Adrenal gland (tissue), 12 donors: ENCODE measurements around the gene RPL36. TPM values are rescaled to one million over a fixed set of nuclear protein-coding genes. Genes with fewer than 3 reads are reported as not detected.

Source experiments
- DNase-seq, 7 donors: peaks; one replicate each; pipeline ENCODE4 v3.0.0-alpha.2; 2019 to 2020
- H3K27ac ChIP-seq, 5 donors: fragments of 200-600 bp; sonication (generic) in 4 of 5; 1 replicate in 3 of 5; 2 replicates in 2 of 5; pipeline versions ENCODE4 v1.5.1 to v1.8.0; 2016 to 2020; ENCODE audit warnings: mild to moderate bottlenecking in 1 of 5
- H3K27me3 ChIP-seq: fragments of 200-600 bp; 2 replicates; pipeline ENCODE4 v1.8.0; 2021
- H3K36me3 ChIP-seq, 2 donors: fragments of 200-600 bp; replicated peaks in 1 of 2; 1 replicate in 1 of 2; 2 replicates in 1 of 2; pipeline versions ENCODE4 v1.5.1 to v1.8.0; 2018 to 2022
- H3K4me1 ChIP-seq, 2 donors: fragments of 200-600 bp; replicated peaks in 1 of 2; 1 replicate in 1 of 2; 2 replicates in 1 of 2; pipeline versions ENCODE4 v1.5.1 to v1.8.0; 2018 to 2021
- H3K4me3 ChIP-seq, 4 donors: fragments of 200-600 bp; sonication (generic) in 3 of 4; one replicate each; pipeline ENCODE4 v1.5.1; 2016 to 2018
- H3K9me3 ChIP-seq, 3 donors: fragments of 200-600 bp; sonication (generic) in 1 of 3; replicated peaks in 1 of 3; 1 replicate in 2 of 3; 2 replicates in 1 of 3; pipeline versions ENCODE4 v1.5.1 to v1.8.0; 2016 to 2021
- POLR2A ChIP-seq, 2 donors: fragments of 450-650 bp; IDR thresholded peaks; one replicate each; pipeline ENCODE4 v1.6.1; 2017; ENCODE audit warnings: antibody characterized with exemption in 2 of 2, mild to moderate bottlenecking in 2 of 2, moderate library complexity in 1 of 2
- WGBS, 4 donors: extraction: QIAGEN DNeasy Blood & Tissue Kit in 2 of 4; methylation state at CpG; one replicate each; pipeline versions ENCODE4 v1.1.5 to v1.1.7; 2013 to 2017; 5-methylcytosine and 5-hydroxymethylcytosine counted together
- intact Hi-C, 2 donors: fragments of 100-400 bp; cut with DNase I; formaldehyde crosslinking; loops; one replicate each; pipeline versions ENCODE4 v1.14.1 to v1.15.0; 2022 to 2023
- polyA plus RNA-seq, 3 donors: library from polyadenylated mRNA; stranded (reverse); fragments of 200-250 nt in 2 of 3; fragments of 350-450 nt in 1 of 3; fragmentation: Illumina TruSeq in 1 of 3; extraction: RNeasy Lipid Tissue Mini Kit (QIAGEN cat#74804) in 1 of 3; gene quantifications; one replicate each; pipeline ENCODE4 v1.2.3, GENCODE V29; 2013 to 2014
- total RNA-seq, 9 donors: library from RNA; depleted of rRNA in 4 of 9; stranded (reverse); fragments of >200 nt in 4 of 9; fragments of 120-200 nt in 1 of 9; fragmentation: NEBNext Ultra II Directional in 1 of 9; extraction: Animal tissue kit (Norgen Biotek cat#: 25700) in 1 of 9; gene quantifications; one replicate each; pipeline versions ENCODE4 v1.1.0 to v1.2.4, GENCODE V29; 2013 to 2023
- TF ChIP-seq, protein P1 (sequence below), 6 experiments: fragments of 450-650 bp in 4 of 6; fragments of 200-600 bp in 2 of 6; sonication (generic) in 1 of 6; IDR thresholded peaks; 1 replicate in 5 of 6; 2 replicates in 1 of 6; pipeline versions ENCODE4 v1.5.1 to v1.8.0; 2016 to 2021; ENCODE audit warnings: antibody characterized with exemption in 6 of 6, mild to moderate bottlenecking in 2 of 6, moderate library complexity in 1 of 6
- donor health status: healthy with polysubstance abuse.
- donor health status: Bipolar disorder and iron deficiency.
- donor health status: DM: yes; HTN: yes; CAD: no.
- donor health status: DM: no; HTN: no; CAD: no.
- donor health status: DM: no; HTN: no; CAD: no.
- donor health status: DM: yes; HTN: yes; CAD: no.

Gene RPL36
- total and polyA plus RNA-seq, 12 donors, result 615 to 3,360 (median 1,204) TPM

GRCh38 chr19:5655412-5655811 lies 34.7 kb upstream of the RPL36 start:
- Histone ChIP-seq H3K4me1 (no peaks in the 10 kb centered on the region), H3K9me3 (no peaks in the 10 kb centered on the region), H3K36me3 (peaks cover 0 to 99% of the 10 kb centered on the region in 2 donors), H3K27me3 (no peaks in the 10 kb centered on the region), H3K27ac (no peak overlapping the region), H3K4me3 (no peak overlapping the region)
- WGBS, 4 donors, result 66 to 78% (median 75%) methylated on average over 5 of the region's 5 CpGs
- intact Hi-C loops, result no loop called here
- no peak for TF ChIP-seq POLR2A (IDR thresholded peaks at IDR 0.05)
- TF ChIP-seq, protein P1, sequence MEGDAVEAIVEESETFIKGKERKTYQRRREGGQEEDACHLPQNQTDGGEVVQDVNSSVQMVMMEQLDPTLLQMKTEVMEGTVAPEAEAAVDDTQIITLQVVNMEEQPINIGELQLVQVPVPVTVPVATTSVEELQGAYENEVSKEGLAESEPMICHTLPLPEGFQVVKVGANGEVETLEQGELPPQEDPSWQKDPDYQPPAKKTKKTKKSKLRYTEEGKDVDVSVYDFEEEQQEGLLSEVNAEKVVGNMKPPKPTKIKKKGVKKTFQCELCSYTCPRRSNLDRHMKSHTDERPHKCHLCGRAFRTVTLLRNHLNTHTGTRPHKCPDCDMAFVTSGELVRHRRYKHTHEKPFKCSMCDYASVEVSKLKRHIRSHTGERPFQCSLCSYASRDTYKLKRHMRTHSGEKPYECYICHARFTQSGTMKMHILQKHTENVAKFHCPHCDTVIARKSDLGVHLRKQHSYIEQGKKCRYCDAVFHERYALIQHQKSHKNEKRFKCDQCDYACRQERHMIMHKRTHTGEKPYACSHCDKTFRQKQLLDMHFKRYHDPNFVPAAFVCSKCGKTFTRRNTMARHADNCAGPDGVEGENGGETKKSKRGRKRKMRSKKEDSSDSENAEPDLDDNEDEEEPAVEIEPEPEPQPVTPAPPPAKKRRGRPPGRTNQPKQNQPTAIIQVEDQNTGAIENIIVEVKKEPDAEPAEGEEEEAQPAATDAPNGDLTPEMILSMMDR (IDR thresholded peaks at IDR 0.05), result no peak
- DNase-seq, result peak in 1 of 7 donors; percentile 19

DNA sequence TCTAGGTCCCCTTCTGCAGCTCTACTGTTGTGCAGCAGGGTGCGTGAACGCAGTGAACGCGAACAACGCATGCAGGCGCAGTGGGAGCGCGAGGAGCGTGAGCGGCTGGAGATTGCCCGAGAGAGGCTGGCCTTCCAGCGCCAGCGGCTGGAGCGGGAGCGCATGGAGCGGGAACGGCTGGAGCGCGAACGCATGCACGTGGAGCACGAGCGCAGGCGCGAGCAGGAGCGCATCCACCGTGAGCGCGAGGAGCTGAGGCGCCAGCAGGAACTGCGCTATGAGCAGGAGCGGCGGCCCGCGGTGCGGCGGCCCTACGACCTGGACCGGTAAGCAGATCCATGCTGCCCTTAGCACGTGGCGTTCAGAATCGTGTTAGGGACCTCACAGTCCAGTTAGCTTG lies 28.6 kb upstream of the RPL36 start:
- no peaks in the 10 kb centered on the region for H3K9me3 ChIP-seq
- H3K27me3 ChIP-seq, result no peaks in the 10 kb centered on the region
- no peak for TF ChIP-seq POLR2A (IDR thresholded peaks at IDR 0.05)
- TF ChIP-seq, protein P1 (IDR thresholded peaks at IDR 0.05), result no peak
- 96 to 98% (median 97%) methylated on average over 42 of the region's 42 CpGs for WGBS, 4 donors
- peaks cover 0 to 9% of the 10 kb centered on the region in 2 donors for H3K4me1 ChIP-seq
- no peak for DNase-seq
- intact Hi-C loops, result loop anchor here in 1 of 2 donors (10.0 kb wide), 1 partner anchor 47 kb away; no protein-coding TSS in a partner anchor
- peaks cover 0 to 99% of the 10 kb centered on the region in 2 donors for H3K36me3 ChIP-seq
- H3K27ac ChIP-seq, result no peak overlapping the region
- H3K4me3 ChIP-seq, result no peak overlapping the region

- Histone ChIP-seq H3K27me3 (no peaks in the 10 kb centered on the region), H3K27ac (peak overlapping the region in 3 of 5 donors; percentile 1 to 69 (median 56)), H3K36me3 (peaks cover 0 to 100% of the 10 kb centered on the region in 2 donors), H3K4me1 (peaks cover 0 to 9% of the 10 kb centered on the region in 2 donors), H3K4me3 (no peak overlapping the region), H3K9me3 (no peaks in the 10 kb centered on the region)
- no peak for TF ChIP-seq POLR2A (IDR thresholded peaks at IDR 0.05)
- TF ChIP-seq, protein P1 (IDR thresholded peaks at IDR 0.05), result no peak
- DNase-seq, result no peak
- 88 to 91% (median 89%) methylated on average over 7 to 17 of the region's 17 CpGs for WGBS, 4 donors
- intact Hi-C loops, result loop anchor here in 1 of 2 donors (10.0 kb wide), 1 partner anchor 49 kb away; no protein-coding TSS in a partner anchor
Observed at GRCh38 chr19:5663904-5664303, 26.2 kb upstream of the RPL36 start.

GRCh38 chr19:5664515-5664914 lies 25.6 kb upstream of the RPL36 start:
- Histone ChIP-seq H3K27me3 (no peaks in the 10 kb centered on the region), H3K4me1 (peaks cover 0 to 9% of the 10 kb centered on the region in 2 donors), H3K9me3 (no peaks in the 10 kb centered on the region), H3K4me3 (no peak overlapping the region), H3K27ac (peak overlapping the region in 3 of 5 donors; percentile 1 to 69 (median 56)), H3K36me3 (peaks cover 0 to 100% of the 10 kb centered on the region in 2 donors)
- peak in 5 of 7 donors; percentile 63 to 82 (median 76) for DNase-seq
- intact Hi-C loops, result loop anchor here in 1 of 2 donors (10.0 kb wide), 1 partner anchor 50 kb away; no protein-coding TSS in a partner anchor
- 33 to 46% (median 39%) methylated on average over 1 to 2 of the region's 2 CpGs for WGBS, 4 donors
- TF ChIP-seq, protein P1 (IDR thresholded peaks at IDR 0.05), result no peak
- TF ChIP-seq POLR2A (IDR thresholded peaks at IDR 0.05), result no peak
